PC-9 (cell line): ENCODE results near the gene DENND1A. TPM values are rescaled to one million over a fixed set of nuclear protein-coding genes. Genes with fewer than 3 reads are reported as not detected.

Experiments
- BruUV-seq: library from RNA; stranded (reverse); fragments of 400-500 nt; replicated peaks from 2 replicates; lab custom pipeline; 2021; lab: Mats Ljungman, UMichigan
- CTCF ChIA-PET: fragments of 300-600 bp; sonication (Branson Sonifier 250); formaldehyde crosslinking; loops from one replicate; lab custom pipeline; 2022; ENCODE audit warnings: antibody characterized with exemption; lab: Charles Lee
- POLR2A ChIA-PET: fragments of 300-600 bp; sonication (Branson Sonifier 250); formaldehyde crosslinking; loops from one replicate; lab custom pipeline; 2022; ENCODE audit warnings: antibody characterized with exemption; ENCODE audit not compliant: unreplicated experiment; lab: Charles Lee
- DNase-seq, 2 experiments: peaks; one replicate each; pipeline versions ENCODE4 v3.0.0 to v3.0.0-alpha.2; 2015 to 2022; ENCODE audit warnings: mixed read lengths in 1 of 2
- H2AFZ ChIP-seq: fragments of 200-600 bp; sonication (generic); 2 replicates; pipeline ENCODE4 v1.8.1; 2017; ENCODE audit warnings: antibody characterized with exemption
- H3F3A ChIP-seq: fragments of 200-600 bp; sonication (generic); 2 replicates; pipeline ENCODE4 v1.8.1; 2017; ENCODE audit warnings: antibody characterized with exemption, mild to moderate bottlenecking, low read depth; ENCODE audit not compliant: insufficient read depth
- H3K27ac ChIP-seq: fragments of 200-600 bp; sonication (generic); 2 replicates; pipeline ENCODE4 v1.6.1; 2016; ENCODE audit warnings: mixed run types
- H3K27me3 ChIP-seq: fragments of 200-600 bp; sonication (generic); 2 replicates; pipeline ENCODE4 v1.6.1; 2016; ENCODE audit warnings: low read depth, mixed run types; ENCODE audit not compliant: insufficient read depth
- H3K36me3 ChIP-seq: fragments of 200-600 bp; sonication (generic); 2 replicates; pipeline ENCODE4 v1.6.1; 2016; ENCODE audit warnings: low read depth, mixed run types
- H3K4me1 ChIP-seq: fragments of 200-600 bp; sonication (generic); replicated peaks from 2 replicates; pipeline ENCODE4 v1.6.1; 2016; ENCODE audit warnings: mixed run types; ENCODE audit not compliant: insufficient read depth
- H3K4me2 ChIP-seq: fragments of 200-600 bp; sonication (generic); 2 replicates; pipeline ENCODE4 v1.6.1; 2017; ENCODE audit warnings: mixed run types
- H3K4me3 ChIP-seq: fragments of 200-600 bp; sonication (generic); 2 replicates; pipeline ENCODE4 v1.6.1; 2016; ENCODE audit warnings: mixed run types
- H3K79me2 ChIP-seq: fragments of 200-600 bp; sonication (generic); 2 replicates; pipeline ENCODE4 v1.6.1; 2017; ENCODE audit warnings: low read depth, mixed run types
- H3K9me2 ChIP-seq: fragments of 200-600 bp; sonication (generic); 2 replicates; pipeline ENCODE4 v1.8.1; 2017; ENCODE audit warnings: mild to moderate bottlenecking; ENCODE audit not compliant: insufficient read depth
- H3K9me3 ChIP-seq: fragments of 200-600 bp; sonication (generic); 2 replicates; pipeline ENCODE4 v1.8.1; 2016; ENCODE audit warnings: low read depth; ENCODE audit not compliant: insufficient read depth
- H4K20me1 ChIP-seq: fragments of 200-600 bp; sonication (generic); 2 replicates; pipeline ENCODE4 v1.8.1; 2017; ENCODE audit not compliant: insufficient read depth
- EZH2 ChIP-seq: fragments of 200-600 bp; sonication (generic); IDR thresholded peaks from 2 replicates; pipeline ENCODE4 v1.8.0; 2017; ENCODE audit warnings: antibody characterized with exemption, low read depth
- intact Hi-C: fragments of 100-400 bp; cut with micrococcal nuclease; formaldehyde crosslinking; loops from one replicate; pipeline ENCODE4 v1.10.0; 2022; ENCODE audit not compliant: unreplicated experiment
- total RNA-seq: library from RNA; stranded (reverse); gene quantifications from 2 replicates; pipeline ENCODE4 v1.2.3, GENCODE V29; 2021
- TF ChIP-seq, protein P1 (sequence below): fragments of 200-600 bp; sonication (generic); conservative IDR thresholded peaks from 2 replicates; pipeline ENCODE4 v1.6.1; 2017; ENCODE audit warnings: mixed run types, antibody characterized with exemption, mild to moderate bottlenecking, moderate library complexity

The DENND1A gene
- total RNA-seq, 1 experiment from 2014 or later: 37.7 TPM

GRCh38 chr9:123377211-123377971, 552.5 kb downstream of the DENND1A start:
- Histone ChIP-seq H4K20me1 (peaks cover 4% of the 10 kb centered on the region; the same call in 1 of the 2 replicates), H3K9me2 (no peaks in the 10 kb centered on the region), H3K4me1 (no peaks in the 10 kb centered on the region), H3K4me3 (no peak overlapping the region), H3K27ac (no peak overlapping the region), H3K79me2 (no peaks in the 10 kb centered on the region), H2AFZ (no peak overlapping the region), H3K9me3 (no peaks in the 10 kb centered on the region), H3K4me2 (no peak overlapping the region), H3F3A (peaks cover 4% of the 10 kb centered on the region; the same call in 1 of the 2 replicates), H3K36me3 (no peaks in the 10 kb centered on the region), H3K27me3 (peaks cover 4% of the 10 kb centered on the region; the same call in 1 of the 2 replicates)
- intact Hi-C loops: no loop called here
- BruUV-seq: no TSS peak
- ChIA-PET CTCF (interaction anchor here (0.7 kb wide), 1 partner anchor 663 kb away, joined by 3 read pairs; no protein-coding TSS in a partner anchor), POLR2A (no interaction called here)
- DNase-seq: no peak
- no peak for TF ChIP-seq EZH2
- TF ChIP-seq, protein P1, sequence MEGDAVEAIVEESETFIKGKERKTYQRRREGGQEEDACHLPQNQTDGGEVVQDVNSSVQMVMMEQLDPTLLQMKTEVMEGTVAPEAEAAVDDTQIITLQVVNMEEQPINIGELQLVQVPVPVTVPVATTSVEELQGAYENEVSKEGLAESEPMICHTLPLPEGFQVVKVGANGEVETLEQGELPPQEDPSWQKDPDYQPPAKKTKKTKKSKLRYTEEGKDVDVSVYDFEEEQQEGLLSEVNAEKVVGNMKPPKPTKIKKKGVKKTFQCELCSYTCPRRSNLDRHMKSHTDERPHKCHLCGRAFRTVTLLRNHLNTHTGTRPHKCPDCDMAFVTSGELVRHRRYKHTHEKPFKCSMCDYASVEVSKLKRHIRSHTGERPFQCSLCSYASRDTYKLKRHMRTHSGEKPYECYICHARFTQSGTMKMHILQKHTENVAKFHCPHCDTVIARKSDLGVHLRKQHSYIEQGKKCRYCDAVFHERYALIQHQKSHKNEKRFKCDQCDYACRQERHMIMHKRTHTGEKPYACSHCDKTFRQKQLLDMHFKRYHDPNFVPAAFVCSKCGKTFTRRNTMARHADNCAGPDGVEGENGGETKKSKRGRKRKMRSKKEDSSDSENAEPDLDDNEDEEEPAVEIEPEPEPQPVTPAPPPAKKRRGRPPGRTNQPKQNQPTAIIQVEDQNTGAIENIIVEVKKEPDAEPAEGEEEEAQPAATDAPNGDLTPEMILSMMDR: no peak

DNA sequence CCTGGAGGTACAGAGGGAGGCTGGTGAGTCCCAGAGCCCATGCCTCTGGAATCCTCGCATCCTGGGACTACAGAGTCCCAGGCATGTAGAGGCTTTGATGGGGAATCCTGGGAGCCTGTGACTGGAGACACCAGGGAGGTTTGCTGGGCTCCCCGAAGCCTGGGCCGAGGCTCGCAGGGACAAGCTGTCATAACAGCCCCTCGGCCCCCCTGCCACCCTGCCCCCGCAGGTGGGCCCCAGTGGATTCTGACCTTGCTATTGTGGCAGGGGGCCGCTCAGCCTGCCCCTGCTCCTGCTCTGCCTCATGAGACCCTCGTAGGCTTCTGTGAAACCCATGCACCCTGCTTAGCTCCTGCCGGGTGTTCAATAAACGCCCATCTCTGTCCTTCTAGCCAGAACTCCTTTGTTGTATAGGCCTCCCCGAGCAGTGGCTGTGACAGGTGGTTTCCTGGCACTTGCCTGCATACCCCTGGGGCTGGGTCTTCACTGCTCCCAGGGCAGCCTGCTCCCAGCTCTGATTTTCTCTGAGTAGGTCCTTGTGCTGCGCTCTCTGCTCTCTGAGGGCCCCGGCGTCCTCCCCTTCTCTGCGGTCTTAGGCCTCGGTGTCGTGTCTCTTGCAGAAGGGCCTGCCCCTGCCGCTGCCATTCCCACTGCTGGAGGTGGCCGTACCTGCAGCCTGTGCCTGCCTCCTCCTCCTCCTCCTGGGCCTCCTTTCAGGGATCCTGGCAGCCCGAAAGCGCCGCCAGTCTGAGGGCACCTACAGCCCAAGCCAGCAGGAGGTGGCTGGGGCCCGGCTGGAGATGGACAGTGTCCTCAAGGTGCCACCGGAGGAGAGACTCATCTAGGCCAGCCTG, 553.5 kb downstream of the DENND1A start:
- Histone ChIP-seq H3K79me2 (no peaks in the 10 kb centered on the region), H3K27ac (no peak overlapping the region), H3K9me3 (no peaks in the 10 kb centered on the region), H3K27me3 (peaks cover 13% of the 10 kb centered on the region; the same call in 1 of the 2 replicates), H4K20me1 (peaks cover 4% of the 10 kb centered on the region; the same call in 1 of the 2 replicates), H2AFZ (no peak overlapping the region), H3K4me2 (no peak overlapping the region), H3K4me3 (no peak overlapping the region), H3K9me2 (no peaks in the 10 kb centered on the region), H3K36me3 (no peaks in the 10 kb centered on the region), H3K4me1 (no peaks in the 10 kb centered on the region), H3F3A (peaks cover 4% of the 10 kb centered on the region; the same call in 1 of the 2 replicates)
- intact Hi-C loops: no loop called here
- ChIA-PET CTCF (no interaction called here), POLR2A (interaction anchor here (0.6 kb wide), 1 partner anchor 196 kb away, joined by 3 read pairs; no protein-coding TSS in a partner anchor)
- no peak for DNase-seq
- no peak for TF ChIP-seq EZH2
- TF ChIP-seq, protein P1: no peak
- BruUV-seq: no TSS peak

DNA sequence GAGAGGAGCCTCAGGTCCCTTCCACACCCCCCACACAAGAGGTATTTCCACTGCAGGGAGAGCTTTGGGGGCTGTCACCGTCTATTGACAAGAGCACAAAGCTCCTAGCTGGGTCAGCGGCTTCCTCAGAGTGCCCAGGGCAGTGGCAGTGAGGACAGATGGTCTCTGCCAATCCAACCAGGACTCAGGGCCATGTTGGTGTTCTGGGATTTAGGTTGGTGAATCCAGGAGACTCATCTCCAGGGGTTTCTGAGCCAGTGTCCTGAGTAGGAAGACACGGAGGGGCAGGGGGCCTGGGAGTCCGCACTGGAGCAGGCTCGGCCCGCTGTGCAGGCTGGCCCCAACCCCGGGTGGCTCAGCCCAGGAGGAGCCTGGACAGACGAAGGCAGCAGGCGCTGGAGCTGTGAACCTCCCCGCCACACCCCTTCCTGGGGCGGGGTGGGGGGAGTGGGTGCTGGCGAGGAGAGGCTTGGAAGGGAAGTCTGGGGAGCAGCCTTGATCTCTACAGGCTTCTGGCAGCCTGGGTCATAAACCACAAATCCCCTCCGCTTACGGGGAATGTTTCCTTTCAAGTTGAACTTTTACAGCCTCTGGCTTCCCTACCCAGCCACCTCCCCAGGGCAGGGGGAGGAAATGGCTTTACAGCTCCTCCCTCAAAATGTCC, 554.3 kb downstream of the DENND1A start:
- Histone ChIP-seq H2AFZ (0 out of 2 replicates have a peak overlapping the region, but pooled peaks have one; percentile 22), H3K27ac (no peak overlapping the region)

More for the DNA sequence above, 554.3 kb downstream of the DENND1A start:
- peaks cover 13% of the 10 kb centered on the region; the same call in 1 of the 2 replicates for H3K27me3 ChIP-seq
- TF ChIP-seq EZH2: no peak
- TF ChIP-seq, protein P1: no peak
- H3F3A ChIP-seq: peaks cover 4% of the 10 kb centered on the region; the same call in 1 of the 2 replicates
- no peaks in the 10 kb centered on the region for H3K79me2 ChIP-seq
- no peaks in the 10 kb centered on the region for H3K9me2 ChIP-seq
- CTCF ChIA-PET: no interaction called here
- H3K4me1 ChIP-seq: no peaks in the 10 kb centered on the region
- H3K4me3 ChIP-seq: no peak overlapping the region
- BruUV-seq: no TSS peak
- POLR2A ChIA-PET: interaction anchor here (0.5 to 0.6 kb wide), 2 partner anchors 15 to 195 kb away, joined by 3 to 6 read pairs; no protein-coding TSS in a partner anchor
- H3K9me3 ChIP-seq: no peaks in the 10 kb centered on the region
- peak overlapping the region; percentile 28 for H3K4me2 ChIP-seq
- no peaks in the 10 kb centered on the region for H3K36me3 ChIP-seq
- peaks cover 4% of the 10 kb centered on the region; the same call in 1 of the 2 replicates for H4K20me1 ChIP-seq
- intact Hi-C loops: no loop called here
- DNase-seq: peak in 1 of 2 experiments; percentile 54
